Hepatocyte (in vitro differentiated cells): Measurements from ENCODE around the gene FAM241B. TPM values are rescaled to one million over a fixed set of nuclear protein-coding genes. Genes with fewer than 3 reads are reported as not detected.

Source experiments
- DNase-seq: peaks from one replicate; pipeline ENCODE4 v3.0.0-alpha.2; 2016; ENCODE audit warnings: low spot score
- H2AFZ ChIP-seq: fragments of 200-600 bp; sonication (generic); 2 replicates; pipeline ENCODE4 v1.6.0; 2016; ENCODE audit warnings: antibody characterized with exemption, mild to moderate bottlenecking
- H3K27ac ChIP-seq: fragments of 200-600 bp; sonication (generic); 2 replicates; pipeline ENCODE4 v1.5.1; 2016; ENCODE audit warnings: mild to moderate bottlenecking
- H3K27me3 ChIP-seq: fragments of 200-600 bp; sonication (generic); 2 replicates; pipeline ENCODE4 v1.6.1; 2016
- H3K36me3 ChIP-seq: fragments of 200-600 bp; sonication (generic); replicated peaks from 2 replicates; pipeline ENCODE4 v1.5.1; 2016; ENCODE audit warnings: low read depth; ENCODE audit not compliant: insufficient read depth
- H3K4me1 ChIP-seq: fragments of 200-600 bp; sonication (generic); 2 replicates; pipeline ENCODE4 v1.5.1; 2016; ENCODE audit warnings: mild to moderate bottlenecking, moderate library complexity; ENCODE audit not compliant: insufficient read depth
- H3K4me2 ChIP-seq: fragments of 200-600 bp; sonication (generic); 2 replicates; pipeline ENCODE4 v1.6.0; 2016
- H3K4me3 ChIP-seq: fragments of 200-600 bp; sonication (generic); 2 replicates; pipeline ENCODE4 v1.5.1; 2016; ENCODE audit warnings: mild to moderate bottlenecking
- H3K79me2 ChIP-seq: fragments of 200-600 bp; sonication (generic); 2 replicates; pipeline ENCODE4 v1.6.0; 2017; ENCODE audit warnings: mild to moderate bottlenecking
- H3K9me2 ChIP-seq: fragments of 200-600 bp; sonication (generic); replicated peaks from 2 replicates; pipeline ENCODE4 v1.6.0; 2017; ENCODE audit warnings: mild to moderate bottlenecking; ENCODE audit not compliant: insufficient read depth
- H3K9me3 ChIP-seq: fragments of 200-600 bp; sonication (generic); 2 replicates; pipeline ENCODE4 v1.5.1; 2016; ENCODE audit warnings: low read depth, mild to moderate bottlenecking
- H4K20me1 ChIP-seq: fragments of 200-600 bp; sonication (generic); 2 replicates; pipeline ENCODE4 v1.6.0; 2016; ENCODE audit warnings: mild to moderate bottlenecking; ENCODE audit not compliant: insufficient read depth, poor library complexity, severe bottlenecking
- EZH2 ChIP-seq: fragments of 200-600 bp; sonication (generic); IDR thresholded peaks from 2 replicates; pipeline ENCODE4 v1.6.1; 2016; ENCODE audit warnings: antibody characterized with exemption, mild to moderate bottlenecking, borderline replicate concordance
- EZH2phosphoT487 ChIP-seq: fragments of 200-600 bp; sonication (generic); IDR thresholded peaks from one replicate; pipeline ENCODE4 v1.6.1; 2018; ENCODE audit warnings: antibody characterized with exemption, mild to moderate bottlenecking, low read depth, moderate library complexity; ENCODE audit not compliant: unreplicated experiment, severe bottlenecking
- WGBS: methylation state at CpG from one replicate; pipeline ENCODE4 v1.1.6; 2016; ENCODE audit warnings: low lambda C conversion rate; ENCODE audit errors: missing lambda C conversion rate; 5-methylcytosine and 5-hydroxymethylcytosine counted together
- polyA plus RNA-seq: library from polyadenylated mRNA; unstranded; fragments of >200 nt; fragmentation: Nextera tagmentation; extraction: Ambion mirVana; gene quantifications from 2 replicates; pipeline ENCODE4 v1.2.1, GENCODE V29; 2016
- total RNA-seq: library from RNA; depleted of rRNA; stranded (reverse); fragments of >200 nt; gene quantifications from 2 replicates; pipeline ENCODE4 v1.2.3, GENCODE V29; 2014
- TF ChIP-seq, protein P1 (sequence below): fragments of 200-600 bp; sonication (generic); IDR thresholded peaks from 2 replicates; pipeline ENCODE4 v1.5.1; 2016; ENCODE audit warnings: antibody characterized with exemption, mild to moderate bottlenecking; ENCODE audit not compliant: poor library complexity

Gene FAM241B
- total and polyA plus RNA-seq, 2 experiments from 2014 or later, result 3.7 to 13.7 TPM

DNA sequence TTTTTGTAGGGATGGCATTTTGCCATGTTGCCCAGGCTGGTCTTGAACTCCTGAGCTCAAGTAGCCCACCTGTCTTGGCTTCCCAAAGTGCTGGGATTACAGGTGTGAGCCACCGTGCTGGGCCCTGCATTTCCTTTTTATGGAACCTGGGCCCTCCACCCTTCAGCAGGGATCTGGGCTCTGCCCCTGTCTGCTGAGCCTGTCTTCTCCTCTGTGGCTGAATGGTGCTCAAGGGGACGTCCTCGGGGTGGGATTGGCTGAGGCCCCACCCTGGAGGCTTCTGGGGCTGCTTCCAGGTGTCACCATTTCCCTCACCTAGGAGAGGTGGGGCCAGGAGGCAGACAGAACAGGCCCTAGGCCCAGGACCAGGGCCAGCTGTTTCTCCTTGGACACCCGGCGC lies 18.4 kb downstream of the FAM241B start:
- H3K4me2 ChIP-seq, result no peak overlapping the region
- no peaks in the 10 kb centered on the region for H3K36me3 ChIP-seq
- H2AFZ ChIP-seq, result no peak overlapping the region
- no peaks in the 10 kb centered on the region for H3K27me3 ChIP-seq
- H3K27ac ChIP-seq, result no peak overlapping the region
- H3K4me3 ChIP-seq, result no peak overlapping the region
- H3K9me2 ChIP-seq, result no peaks in the 10 kb centered on the region
- 83% methylated on average over 5 of the region's 5 CpGs for WGBS
- no peaks in the 10 kb centered on the region for H3K9me3 ChIP-seq
- H3K4me1 ChIP-seq, result no peaks in the 10 kb centered on the region
- no peaks in the 10 kb centered on the region for H4K20me1 ChIP-seq
- no peaks in the 10 kb centered on the region for H3K79me2 ChIP-seq
- TF ChIP-seq, protein P1, sequence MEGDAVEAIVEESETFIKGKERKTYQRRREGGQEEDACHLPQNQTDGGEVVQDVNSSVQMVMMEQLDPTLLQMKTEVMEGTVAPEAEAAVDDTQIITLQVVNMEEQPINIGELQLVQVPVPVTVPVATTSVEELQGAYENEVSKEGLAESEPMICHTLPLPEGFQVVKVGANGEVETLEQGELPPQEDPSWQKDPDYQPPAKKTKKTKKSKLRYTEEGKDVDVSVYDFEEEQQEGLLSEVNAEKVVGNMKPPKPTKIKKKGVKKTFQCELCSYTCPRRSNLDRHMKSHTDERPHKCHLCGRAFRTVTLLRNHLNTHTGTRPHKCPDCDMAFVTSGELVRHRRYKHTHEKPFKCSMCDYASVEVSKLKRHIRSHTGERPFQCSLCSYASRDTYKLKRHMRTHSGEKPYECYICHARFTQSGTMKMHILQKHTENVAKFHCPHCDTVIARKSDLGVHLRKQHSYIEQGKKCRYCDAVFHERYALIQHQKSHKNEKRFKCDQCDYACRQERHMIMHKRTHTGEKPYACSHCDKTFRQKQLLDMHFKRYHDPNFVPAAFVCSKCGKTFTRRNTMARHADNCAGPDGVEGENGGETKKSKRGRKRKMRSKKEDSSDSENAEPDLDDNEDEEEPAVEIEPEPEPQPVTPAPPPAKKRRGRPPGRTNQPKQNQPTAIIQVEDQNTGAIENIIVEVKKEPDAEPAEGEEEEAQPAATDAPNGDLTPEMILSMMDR, result no peak
- TF ChIP-seq EZH2 (no peak), EZH2phosphoT487 (no peak)
- DNase-seq, result no peak

DNA sequence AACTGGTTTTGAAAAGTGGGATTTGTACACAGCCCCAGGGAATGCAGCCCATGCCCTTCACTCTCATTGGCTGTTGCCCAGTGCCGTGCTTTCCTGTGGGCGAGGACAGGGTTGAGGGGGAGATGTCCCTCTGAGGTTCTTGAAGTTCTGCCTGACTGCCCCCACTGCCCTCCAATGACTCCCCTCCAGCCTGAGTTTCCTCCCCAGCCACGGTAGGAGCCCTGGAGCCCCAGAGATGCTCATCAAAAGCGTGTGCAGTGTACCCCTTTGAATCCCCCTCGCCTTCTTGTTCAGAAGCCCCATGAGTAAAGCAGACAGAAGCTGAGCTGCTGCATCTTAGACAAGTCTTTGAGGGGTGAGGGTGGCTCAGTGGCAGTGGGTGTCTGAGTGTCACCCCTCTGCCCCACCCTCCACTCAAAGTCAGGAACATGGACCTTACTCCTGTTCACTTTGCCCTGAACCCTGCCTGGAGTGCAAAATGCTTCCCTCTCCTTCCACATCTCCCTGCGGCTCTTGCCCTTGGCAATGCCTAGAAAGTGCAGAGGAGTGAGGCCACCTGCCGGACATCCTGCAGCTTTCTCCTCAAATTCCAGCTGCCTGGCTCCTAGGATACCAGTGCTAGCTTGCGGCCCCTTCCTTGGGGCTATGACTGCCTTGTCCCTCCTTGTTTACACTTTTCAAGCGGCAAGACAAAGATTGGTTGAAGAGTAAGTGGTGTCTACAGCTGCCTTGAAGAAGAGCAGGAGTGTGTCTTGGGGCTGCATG lies 19.9 kb downstream of the FAM241B start:
- Histone ChIP-seq H3K4me1 (no peaks in the 10 kb centered on the region), H4K20me1 (no peaks in the 10 kb centered on the region), H3K4me2 (no peak overlapping the region), H3K36me3 (no peaks in the 10 kb centered on the region), H3K4me3 (no peak overlapping the region), H2AFZ (no peak overlapping the region), H3K27ac (no peak overlapping the region), H3K9me3 (no peaks in the 10 kb centered on the region), H3K79me2 (no peaks in the 10 kb centered on the region), H3K27me3 (no peaks in the 10 kb centered on the region), H3K9me2 (no peaks in the 10 kb centered on the region)
- WGBS, result 62% methylated on average over 9 of the region's 9 CpGs
- peak; percentile 27 for DNase-seq
- TF ChIP-seq EZH2phosphoT487 (no peak), EZH2 (no peak)
- TF ChIP-seq, protein P1, result peak; percentile 11

DNA sequence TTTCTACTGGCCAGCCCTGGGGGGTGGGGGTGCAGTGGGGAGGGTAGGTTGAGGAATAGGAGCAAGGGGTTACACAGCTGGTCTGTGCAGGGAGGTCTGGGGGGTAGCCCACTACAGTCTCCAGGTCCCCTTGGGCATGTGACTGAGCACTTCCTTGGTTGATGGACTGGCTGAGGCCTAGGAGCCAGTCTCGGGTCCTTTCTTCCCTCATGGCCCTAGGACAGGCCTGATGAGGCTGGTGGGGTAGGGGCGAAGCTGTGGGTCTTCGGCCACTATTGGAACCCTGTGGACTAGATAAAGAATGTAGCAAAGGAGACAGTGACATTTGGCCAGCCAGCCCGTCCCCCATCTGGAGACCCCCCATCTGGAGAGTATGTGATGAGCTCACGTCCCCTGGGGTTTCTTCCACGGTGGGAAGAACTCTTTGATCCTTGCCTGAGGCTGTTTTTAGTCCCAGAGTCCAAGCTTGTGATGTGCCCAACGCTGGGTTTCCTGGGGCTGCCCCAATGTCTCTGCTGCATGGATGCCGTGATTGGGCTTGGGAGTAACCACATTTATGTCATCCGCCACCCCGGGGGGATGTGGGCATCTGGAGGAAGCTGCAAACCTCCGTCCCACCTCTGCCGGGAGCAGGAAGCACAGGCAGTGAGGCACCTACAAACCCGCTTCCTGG lies 20.7 kb downstream of the FAM241B start:
- Histone ChIP-seq H3K4me1 (no peaks in the 10 kb centered on the region), H3K9me2 (no peaks in the 10 kb centered on the region), H2AFZ (no peak overlapping the region), H3K27ac (no peak overlapping the region), H3K4me3 (no peak overlapping the region), H3K79me2 (no peaks in the 10 kb centered on the region), H3K36me3 (no peaks in the 10 kb centered on the region), H3K9me3 (no peaks in the 10 kb centered on the region), H3K4me2 (no peak overlapping the region), H3K27me3 (no peaks in the 10 kb centered on the region), H4K20me1 (no peaks in the 10 kb centered on the region)
- 85% methylated on average over 13 of the region's 13 CpGs for WGBS
- DNase-seq, result no peak
- no peak for TF ChIP-seq EZH2phosphoT487
- TF ChIP-seq, protein P1, result no peak
- TF ChIP-seq EZH2, result no peak
